ENCODE measurements around the gene ZP1. TPM values are rescaled to one million over a fixed set of nuclear protein-coding genes. Genes with fewer than 3 reads are reported as not detected.

ZP1 gene
- total and polyA plus RNA-seq, 2 of the 13 experiments (the other 11 are each of a cell fraction or from before 2014, with no cell fraction given): 0.16 TPM; not detected in 1

GRCh38 chr11:60906132-60906972 lies 39.0 kb downstream of the ZP1 start, which contains the start of gene PRPF19:
Gene PRPF19 (minus strand): TSS chr11:60906585. CDS start chr11:60906382, 203 bp downstream.
- Histone ChIP-seq H3K27me3 (ENCODE audit: control insufficient read depth in 1 of 2, insufficient read depth in 2 of 2, low read length in 2 of 2) (no peaks in the 10 kb centered on the region), H4K20me1 (ENCODE audit: insufficient read depth, low read length) (peaks cover 17% of the 10 kb centered on the region), H3K4me3 (replicated peaks in 1 of 3; ENCODE audit: insufficient read depth in 1 of 3, low read depth in 2 of 3, low read length in 3 of 3) (peak within 1 kb of the TSS; percentile 70 to 88 (median 83)), H3K27ac (ENCODE audit: extremely low read length, insufficient read depth, low read length) (peak within 1 kb of the TSS; percentile 94), H3K79me2 (ENCODE audit: insufficient read depth, low read length) (peaks cover 33% of the 10 kb centered on the region), H2AFZ (ENCODE audit: low read length) (peak within 1 kb of the TSS; percentile 95), H3K9me3 (ENCODE audit: low read length) (no peaks in the 10 kb centered on the region), H3K4me1 (ENCODE audit: insufficient read depth, low read length) (peaks cover 34% of the 10 kb centered on the region), H3K36me3 (replicated peaks in 1 of 2; ENCODE audit: control insufficient read depth in 1 of 2, insufficient read depth in 2 of 2, low read length in 2 of 2) (peaks cover 9 to 24% of the 10 kb centered on the region in 2 experiments; a peak in 4 of 5 replicates), H3K4me2 (ENCODE audit: low read depth, low read length) (peak within 1 kb of the TSS; percentile 89), H3K9ac (ENCODE audit: insufficient read depth, low read depth, low read length) (peak within 1 kb of the TSS; percentile 95)
- CTCF ChIA-PET (ENCODE audit: low intra/inter-chr PET ratio, low total read pairs): no interaction called here
- WGBS (ENCODE audit: low lambda C conversion rate): 0% methylated on average over 25 of the region's 75 CpGs
- intact Hi-C loops (cut with micrococcal nuclease; ENCODE audit: unreplicated experiment): no loop called here
- in situ Hi-C loops (cut with HindIII; ENCODE audit: extremely low pct_ligation_motif_present, low pct_unique_long_range_greater_than_20kb): no loop called here
- POLR2A ChIA-PET: interaction anchor here (0.8 to 1.6 kb wide), 4 partner anchors 9 to 255 kb away, joined by 3 to 5 read pairs (median 3); partner anchors contain the start of genes PTGDR2 and VPS37C
- no TSS peak for BruUV-seq (replicated peaks)
- peak; percentile 96 for DNase-seq (ENCODE audit: low spot score)
- peak; percentile 95 for ATAC-seq
- peak; percentile 86 for FAIRE-seq
- TF ChIP-seq ZNF550 (CRISPR knock-in tag; IDR thresholded peaks at IDR 0.05; ENCODE audit: borderline replicate concordance) (no peak), ZNF761 (CRISPR knock-in tag; conservative IDR thresholded peaks at IDR 0.05) (peak; percentile 83; the same call in 1 of the 2 replicates), GPN1 (CRISPR knock-in tag; IDR thresholded peaks at IDR 0.05; ENCODE audit: borderline replicate concordance) (no peak), KDM1A (CRISPR knock-in tag; IDR thresholded peaks at IDR 0.05) (no peak), ZNF275 (CRISPR knock-in tag; IDR thresholded peaks at IDR 0.05; ENCODE audit: borderline replicate concordance) (no peak; the same call in 1 of the 2 replicates), HBP1 (CRISPR knock-in tag; IDR thresholded peaks at IDR 0.05; ENCODE audit: low read depth) (no peak), ZSCAN29 (CRISPR knock-in tag; conservative IDR thresholded peaks at IDR 0.05) (peak; percentile 100), CREB3 (CRISPR knock-in tag; IDR thresholded peaks at IDR 0.05) (no peak), ZNF674 (CRISPR knock-in tag; IDR thresholded peaks at IDR 0.05; ENCODE audit: low read depth) (peak; percentile 78; the same call in 1 of the 2 replicates), SUZ12 (IDR thresholded peaks at IDR 0.05; ENCODE audit: low read depth, low read length) (peak; percentile 63), ZNF33B (CRISPR knock-in tag; IDR thresholded peaks at IDR 0.05) (peak; percentile 64; the same call in 1 of the 2 replicates), MYPOP (CRISPR knock-in tag; IDR thresholded peaks at IDR 0.05) (peak; percentile 90; the same call in 1 of the 2 replicates)
- TF ChIP-seq, protein P1, sequence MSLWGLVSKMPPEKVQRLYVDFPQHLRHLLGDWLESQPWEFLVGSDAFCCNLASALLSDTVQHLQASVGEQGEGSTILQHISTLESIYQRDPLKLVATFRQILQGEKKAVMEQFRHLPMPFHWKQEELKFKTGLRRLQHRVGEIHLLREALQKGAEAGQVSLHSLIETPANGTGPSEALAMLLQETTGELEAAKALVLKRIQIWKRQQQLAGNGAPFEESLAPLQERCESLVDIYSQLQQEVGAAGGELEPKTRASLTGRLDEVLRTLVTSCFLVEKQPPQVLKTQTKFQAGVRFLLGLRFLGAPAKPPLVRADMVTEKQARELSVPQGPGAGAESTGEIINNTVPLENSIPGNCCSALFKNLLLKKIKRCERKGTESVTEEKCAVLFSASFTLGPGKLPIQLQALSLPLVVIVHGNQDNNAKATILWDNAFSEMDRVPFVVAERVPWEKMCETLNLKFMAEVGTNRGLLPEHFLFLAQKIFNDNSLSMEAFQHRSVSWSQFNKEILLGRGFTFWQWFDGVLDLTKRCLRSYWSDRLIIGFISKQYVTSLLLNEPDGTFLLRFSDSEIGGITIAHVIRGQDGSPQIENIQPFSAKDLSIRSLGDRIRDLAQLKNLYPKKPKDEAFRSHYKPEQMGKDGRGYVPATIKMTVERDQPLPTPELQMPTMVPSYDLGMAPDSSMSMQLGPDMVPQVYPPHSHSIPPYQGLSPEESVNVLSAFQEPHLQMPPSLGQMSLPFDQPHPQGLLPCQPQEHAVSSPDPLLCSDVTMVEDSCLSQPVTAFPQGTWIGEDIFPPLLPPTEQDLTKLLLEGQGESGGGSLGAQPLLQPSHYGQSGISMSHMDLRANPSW (CRISPR knock-in tag; IDR thresholded peaks at IDR 0.05; ENCODE audit: borderline replicate concordance): no peak
